Measurements from ENCODE around the gene EML6. TPM values are rescaled to one million over a fixed set of nuclear protein-coding genes. Genes with fewer than 3 reads are reported as not detected.

Gene EML6
- total and polyA plus RNA-seq, 5 experiments from 2014 or later: 0.03 to 3.3 (median 1.4) TPM; not detected in 2

DNA sequence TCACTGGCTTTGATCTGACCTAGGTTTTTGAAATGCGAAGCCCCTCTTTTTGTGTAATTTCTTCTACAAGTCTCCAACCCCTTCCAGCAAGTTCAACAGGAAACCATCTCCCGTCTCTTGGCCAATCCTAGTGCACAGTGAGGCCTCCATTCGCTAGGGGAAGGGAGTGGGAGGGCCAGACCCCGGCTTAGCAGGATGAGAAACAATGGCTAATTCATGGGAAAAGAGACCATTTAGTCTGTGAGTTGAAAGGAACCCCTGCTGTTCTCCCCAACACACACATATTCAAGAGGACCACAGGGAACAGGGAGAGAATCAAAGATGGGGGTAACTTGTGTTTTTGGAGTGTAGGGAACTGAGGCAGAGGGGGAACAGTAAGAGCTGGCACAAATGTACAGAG lies 243.8 kb downstream of the EML6 start:
- ATAC-seq (no peak), DNase-seq (no peak)
- no peaks in the 10 kb centered on the region for H3K27me3 Mint-ChIP-seq
- POLR2A ChIA-PET: no interaction called here
- peaks cover 22 to 33% (median 31%) of the 10 kb centered on the region in 3 donors for H3K36me3 Mint-ChIP-seq
- no peak overlapping the region for H3K4me3 Mint-ChIP-seq
- H3K9me3 Mint-ChIP-seq: peaks cover 0 to 9% (median 0%) of the 10 kb centered on the region in 9 donors
- peak overlapping the region in 3 of 10 donors; percentile 25 to 66 (median 27) for H3K27ac Mint-ChIP-seq
- H3K4me1 Mint-ChIP-seq: peaks cover 21 to 27% (median 22%) of the 10 kb centered on the region in 4 donors

- H3K4me3 Mint-ChIP-seq: no peak overlapping the region
- H3K27me3 Mint-ChIP-seq: no peaks in the 10 kb centered on the region
- H3K27ac Mint-ChIP-seq: peak overlapping the region in 3 of 10 donors; percentile 17 to 62 (median 58)
- peaks cover 22 to 39% (median 31%) of the 10 kb centered on the region in 3 donors for H3K36me3 Mint-ChIP-seq
- POLR2A ChIA-PET: no interaction called here
- DNase-seq (no peak), ATAC-seq (no peak)
- H3K9me3 Mint-ChIP-seq: peaks cover 0 to 9% (median 0%) of the 10 kb centered on the region in 9 donors
- peaks cover 21 to 27% (median 22%) of the 10 kb centered on the region in 4 donors for H3K4me1 Mint-ChIP-seq
These were observed 244.4 kb downstream of the EML6 start for GRCh38 chr2:54967759-54968365.

- H3K27ac Mint-ChIP-seq: peak overlapping the region in 7 of 10 donors; percentile 17 to 83 (median 68)
These were observed 245.2 kb downstream of the EML6 start for GRCh38 chr2:54968561-54969218.

DNA sequence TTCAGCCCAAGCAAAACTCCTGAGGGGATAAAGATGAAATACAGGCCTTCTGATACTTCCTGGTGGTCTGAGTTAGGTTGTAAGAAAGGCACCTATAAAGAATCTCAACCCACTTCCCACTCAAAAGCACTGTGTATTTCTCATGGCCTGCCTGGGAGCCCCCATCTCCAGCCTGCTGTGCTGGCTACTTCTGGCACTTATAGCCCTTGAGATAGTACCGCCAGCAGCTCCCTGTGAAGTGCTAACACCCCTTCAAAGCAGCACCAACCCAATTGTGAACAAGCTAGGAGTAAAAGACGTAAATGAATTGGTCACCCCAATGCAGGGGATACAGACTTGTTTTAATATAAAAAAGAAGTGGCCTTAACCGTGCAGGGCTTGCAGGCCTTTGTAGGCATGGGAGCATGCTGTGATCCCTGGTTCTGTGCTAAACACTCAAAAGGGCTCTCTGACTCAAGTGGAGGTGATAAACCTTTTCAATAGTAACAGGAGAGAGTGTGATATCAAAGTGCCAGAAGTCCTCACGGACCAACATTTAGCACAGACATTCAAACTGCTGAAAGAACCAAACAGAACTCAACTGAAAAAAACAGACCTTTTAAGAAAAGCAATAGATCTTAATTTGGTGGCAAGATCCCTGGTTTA lies 246.0 kb downstream of the EML6 start:
- ATAC-seq (no peak), DNase-seq (no peak)
- Mint-ChIP-seq H3K27me3 (no peaks in the 10 kb centered on the region), H3K9me3 (peaks cover 0 to 9% (median 0%) of the 10 kb centered on the region in 9 donors), H3K36me3 (peaks cover 22 to 48% (median 35%) of the 10 kb centered on the region in 3 donors), H3K27ac (peak overlapping the region in 3 of 10 donors; percentile 33 to 83 (median 63)), H3K4me1 (peaks cover 18 to 28% (median 23%) of the 10 kb centered on the region in 4 donors), H3K4me3 (no peak overlapping the region)
- POLR2A ChIA-PET: no interaction called here

More at GRCh38 chr2:54968561-54969218, 245.2 kb downstream of the EML6 start:
- Mint-ChIP-seq H3K4me3 (no peak overlapping the region), H3K4me1 (peaks cover 21 to 27% (median 24%) of the 10 kb centered on the region in 4 donors), H3K9me3 (peaks cover 0 to 9% (median 0%) of the 10 kb centered on the region in 9 donors), H3K36me3 (peaks cover 22 to 47% (median 35%) of the 10 kb centered on the region in 3 donors), H3K27me3 (no peaks in the 10 kb centered on the region)
- ATAC-seq: no peak
- POLR2A ChIA-PET: no interaction called here
- DNase-seq: no peak

DNA sequence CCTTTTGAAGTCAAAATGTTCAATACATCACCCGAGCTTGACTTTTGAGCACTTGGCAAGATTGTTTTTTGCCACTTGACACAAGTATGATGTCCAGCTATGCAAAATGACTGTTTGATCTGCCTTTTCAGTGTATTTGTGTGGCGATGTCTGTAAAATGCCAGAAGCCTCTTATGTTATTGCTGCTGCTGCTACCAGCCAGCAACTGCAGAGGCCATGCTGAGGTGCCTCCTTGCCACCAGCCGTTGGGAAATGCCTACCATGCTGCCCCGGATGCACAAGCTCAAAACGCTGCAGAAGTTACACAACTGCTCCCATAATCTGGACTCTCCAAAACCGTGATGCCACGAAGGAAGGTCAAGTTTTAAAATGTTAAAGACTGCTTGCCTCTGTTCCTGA lies 246.5 kb downstream of the EML6 start:
- POLR2A ChIA-PET: no interaction called here
- peak overlapping the region in 1 of 10 donors; percentile 63 for H3K27ac Mint-ChIP-seq
- H3K4me3 Mint-ChIP-seq: no peak overlapping the region
- no peaks in the 10 kb centered on the region for H3K27me3 Mint-ChIP-seq
- H3K36me3 Mint-ChIP-seq: peaks cover 22 to 51% (median 35%) of the 10 kb centered on the region in 3 donors
- H3K9me3 Mint-ChIP-seq: peaks cover 0 to 9% (median 0%) of the 10 kb centered on the region in 9 donors
- H3K4me1 Mint-ChIP-seq: peaks cover 16 to 29% (median 20%) of the 10 kb centered on the region in 4 donors
- ATAC-seq (no peak), DNase-seq (no peak)

DNA sequence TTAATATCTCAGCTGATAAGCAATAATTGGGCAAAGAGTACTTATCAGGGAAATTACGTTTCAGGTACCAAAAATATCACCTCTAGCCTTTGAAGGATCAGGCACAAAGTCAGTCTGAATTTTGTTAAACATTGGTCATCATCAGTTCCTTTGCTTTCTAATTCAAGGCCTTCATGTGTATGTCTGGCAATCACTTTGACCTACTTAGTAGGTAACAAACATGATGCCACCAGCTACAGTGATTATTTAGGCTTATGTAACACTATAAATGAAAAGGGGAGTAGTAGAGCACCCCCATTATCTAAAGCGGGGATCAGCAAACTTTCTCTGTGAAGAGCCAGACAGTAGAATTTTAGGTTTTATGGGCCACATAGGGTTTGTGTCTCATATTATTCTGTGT lies 251.7 kb downstream of the EML6 start:
- ATAC-seq (no peak), DNase-seq (no peak)
- Mint-ChIP-seq H3K27me3 (no peaks in the 10 kb centered on the region), H3K36me3 (peaks cover 1 to 58% (median 11%) of the 10 kb centered on the region in 3 donors), H3K4me1 (peaks cover 15 to 36% (median 31%) of the 10 kb centered on the region in 4 donors), H3K27ac (peak overlapping the region in 4 of 10 donors; percentile 3 to 89 (median 35)), H3K4me3 (no peak overlapping the region), H3K9me3 (no peaks in the 10 kb centered on the region)
- POLR2A ChIA-PET: no interaction called here

DNA sequence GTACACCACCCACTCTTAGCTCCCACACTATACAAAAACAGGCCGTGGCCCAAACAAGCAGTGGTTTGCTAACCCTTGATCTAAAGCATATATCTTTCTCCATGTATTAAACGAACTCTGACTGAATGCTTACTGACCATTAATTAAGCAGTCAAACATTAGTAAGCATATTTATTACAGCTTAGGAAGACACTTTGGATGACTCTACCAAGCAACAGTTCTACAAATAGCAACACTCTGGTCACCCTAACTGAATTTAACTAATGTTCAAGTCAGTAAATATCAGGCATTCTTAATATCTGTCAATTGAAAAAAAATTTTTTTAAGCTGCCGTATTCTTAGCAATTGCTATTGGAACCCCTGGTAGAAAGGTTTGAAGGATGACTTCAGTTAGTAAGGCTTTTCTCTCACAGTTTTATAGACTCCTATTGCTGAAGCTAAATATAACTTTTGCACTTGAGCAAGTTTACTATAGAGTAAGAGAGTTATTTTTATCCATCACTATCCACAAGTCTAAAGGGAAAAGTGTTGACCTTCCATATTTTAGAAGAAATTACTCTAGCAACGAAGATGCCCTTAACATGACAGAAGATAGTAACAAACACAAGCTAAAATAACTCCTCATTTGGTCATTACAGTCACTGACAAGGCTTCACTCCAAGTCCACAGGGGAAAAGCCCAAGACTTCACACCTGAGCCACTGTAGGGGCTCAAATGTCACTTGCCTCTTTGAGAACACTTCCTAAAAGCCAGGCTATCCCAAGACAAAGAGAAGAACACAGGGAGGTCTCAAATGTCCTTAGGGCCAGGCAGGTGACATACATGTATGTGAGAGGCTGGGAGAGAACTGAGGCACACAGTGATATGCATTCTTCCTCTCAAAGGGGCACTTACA lies 252.4 kb downstream of the EML6 start:
- POLR2A ChIA-PET: no interaction called here
- H3K27ac Mint-ChIP-seq: peak overlapping the region in 9 of 10 donors; percentile 40 to 89 (median 67)

GRCh38 chr2:54977149-54977548 lies 253.7 kb downstream of the EML6 start:
- Mint-ChIP-seq H3K9me3 (no peaks in the 10 kb centered on the region), H3K27ac (peak overlapping the region in 8 of 10 donors; percentile 7 to 82 (median 41)), H3K4me3 (no peak overlapping the region), H3K4me1 (peaks cover 18 to 47% (median 40%) of the 10 kb centered on the region in 4 donors), H3K36me3 (peaks cover 0 to 57% (median 12%) of the 10 kb centered on the region in 3 donors), H3K27me3 (no peaks in the 10 kb centered on the region)
- ATAC-seq (no peak), DNase-seq (no peak)
- POLR2A ChIA-PET: no interaction called here

More for the DNA sequence above, 252.4 kb downstream of the EML6 start:
- no peak for ATAC-seq
- H3K9me3 Mint-ChIP-seq: no peaks in the 10 kb centered on the region
- no peaks in the 10 kb centered on the region for H3K27me3 Mint-ChIP-seq
- DNase-seq: no peak
- peaks cover 18 to 43% (median 37%) of the 10 kb centered on the region in 4 donors for H3K4me1 Mint-ChIP-seq
- peaks cover 0 to 57% (median 15%) of the 10 kb centered on the region in 3 donors for H3K36me3 Mint-ChIP-seq
- H3K4me3 Mint-ChIP-seq: no peak overlapping the region

GRCh38 chr2:54979321-54980044 lies 256.0 kb downstream of the EML6 start:
- H3K27ac Mint-ChIP-seq: peak overlapping the region in 6 of 10 donors; percentile 29 to 59 (median 36)
- no peaks in the 10 kb centered on the region for H3K27me3 Mint-ChIP-seq
- POLR2A ChIA-PET: no interaction called here
- H3K36me3 Mint-ChIP-seq: peaks cover 0 to 56% (median 11%) of the 10 kb centered on the region in 3 donors
- no peak overlapping the region for H3K4me3 Mint-ChIP-seq
- no peaks in the 10 kb centered on the region for H3K9me3 Mint-ChIP-seq
- DNase-seq (no peak), ATAC-seq (no peak)
- peaks cover 25 to 58% (median 55%) of the 10 kb centered on the region in 4 donors for H3K4me1 Mint-ChIP-seq

- POLR2A ChIA-PET: no interaction called here
- H3K27me3 Mint-ChIP-seq: no peaks in the 10 kb centered on the region
- H3K4me3 Mint-ChIP-seq: no peak overlapping the region
- peaks cover 2 to 58% (median 13%) of the 10 kb centered on the region in 3 donors for H3K36me3 Mint-ChIP-seq
- ATAC-seq (no peak), DNase-seq (no peak)
- peak overlapping the region in 1 of 10 donors; percentile 47 for H3K27ac Mint-ChIP-seq
- no peaks in the 10 kb centered on the region for H3K9me3 Mint-ChIP-seq
- peaks cover 19 to 58% (median 56%) of the 10 kb centered on the region in 4 donors for H3K4me1 Mint-ChIP-seq
These were observed 257.9 kb downstream of the EML6 start for GRCh38 chr2:54981385-54981784.

DNA sequence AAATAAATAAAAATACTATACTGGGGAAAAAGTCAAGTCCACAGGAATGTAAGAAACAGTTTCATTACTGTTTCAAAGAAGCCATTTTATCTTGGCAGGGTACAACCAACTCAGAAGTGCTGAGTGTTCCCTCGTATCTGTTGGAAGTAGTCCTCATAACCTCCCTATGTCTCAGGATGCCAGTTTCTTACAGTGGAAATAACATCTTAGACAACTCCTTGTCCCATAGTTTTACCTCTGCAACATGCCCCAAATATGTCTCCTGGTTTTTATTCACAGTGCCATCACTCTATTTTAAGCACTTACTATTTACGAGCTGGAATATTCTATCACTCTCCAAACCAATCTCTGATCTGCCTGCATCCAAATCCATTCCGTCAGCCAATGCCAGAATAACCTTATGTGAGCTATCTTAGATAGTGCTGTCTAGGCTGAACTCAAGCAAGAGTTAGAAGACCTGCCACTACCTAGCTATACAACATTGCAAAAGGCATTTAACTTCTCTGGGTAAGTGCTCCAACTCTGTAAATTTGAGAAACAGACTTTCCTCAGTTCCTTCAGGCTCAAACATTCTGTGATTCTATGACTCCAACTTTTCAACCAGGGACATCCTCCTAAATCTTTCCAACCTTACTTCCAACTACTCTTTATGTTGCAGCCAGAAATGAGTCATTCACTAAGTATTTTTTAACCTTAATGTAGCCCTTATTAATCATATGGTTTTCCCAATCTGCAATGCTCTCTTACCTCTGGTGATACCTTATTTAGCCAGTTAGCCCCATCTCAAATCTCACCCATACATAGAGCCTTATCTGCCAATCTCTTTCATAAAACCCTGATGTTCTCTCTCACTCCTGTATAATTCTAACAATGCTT lies 260.1 kb downstream of the EML6 start:
- H3K4me3 Mint-ChIP-seq: no peak overlapping the region
- H3K4me1 Mint-ChIP-seq: peaks cover 13 to 58% (median 52%) of the 10 kb centered on the region in 4 donors
- no peaks in the 10 kb centered on the region for H3K9me3 Mint-ChIP-seq
- H3K27ac Mint-ChIP-seq: peak overlapping the region in 4 of 10 donors; percentile 8 to 17 (median 10)
- DNase-seq (no peak), ATAC-seq (no peak)
- H3K36me3 Mint-ChIP-seq: peaks cover 5 to 62% (median 11%) of the 10 kb centered on the region in 3 donors
- H3K27me3 Mint-ChIP-seq: no peaks in the 10 kb centered on the region
- POLR2A ChIA-PET: no interaction called here
